ENCODE measurements around the gene GNAQ.

The GNAQ gene

GRCh38 chr9:77999231-77999631 lies 32.4 kb downstream of the GNAQ start:
- no peak for DNase-seq

DNA sequence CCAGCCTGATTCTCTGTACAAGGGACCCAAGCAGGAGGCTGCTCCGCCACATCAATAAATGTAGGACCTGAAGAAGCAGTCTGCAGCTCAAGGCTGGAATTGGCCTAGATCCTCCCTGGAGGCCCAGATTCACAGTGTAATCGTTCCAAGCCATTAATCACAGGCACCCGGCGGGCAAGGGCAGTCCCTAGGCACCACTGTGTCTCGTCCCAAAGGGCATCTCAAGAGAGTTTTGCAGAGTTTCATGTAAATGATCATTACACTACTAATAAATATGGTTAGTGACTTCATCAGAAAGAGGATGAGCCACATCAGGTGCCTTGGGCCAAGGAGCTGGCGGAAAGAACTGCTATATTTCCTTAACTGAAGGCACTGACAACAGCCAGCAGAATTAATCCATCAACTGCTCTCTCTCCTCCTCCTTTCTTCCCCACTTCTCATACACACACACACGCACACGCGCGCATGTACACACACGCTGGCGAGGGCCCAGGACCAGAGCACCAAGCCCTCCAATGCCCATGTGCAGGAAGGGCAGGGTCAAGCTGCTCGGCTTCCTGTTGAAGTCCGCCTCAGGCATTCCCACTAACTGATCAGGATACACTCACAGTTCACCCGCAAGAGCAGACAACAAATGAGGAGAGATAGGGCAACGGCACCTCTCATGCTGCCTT lies 33.9 kb downstream of the GNAQ start:
- no peak for DNase-seq

DNA sequence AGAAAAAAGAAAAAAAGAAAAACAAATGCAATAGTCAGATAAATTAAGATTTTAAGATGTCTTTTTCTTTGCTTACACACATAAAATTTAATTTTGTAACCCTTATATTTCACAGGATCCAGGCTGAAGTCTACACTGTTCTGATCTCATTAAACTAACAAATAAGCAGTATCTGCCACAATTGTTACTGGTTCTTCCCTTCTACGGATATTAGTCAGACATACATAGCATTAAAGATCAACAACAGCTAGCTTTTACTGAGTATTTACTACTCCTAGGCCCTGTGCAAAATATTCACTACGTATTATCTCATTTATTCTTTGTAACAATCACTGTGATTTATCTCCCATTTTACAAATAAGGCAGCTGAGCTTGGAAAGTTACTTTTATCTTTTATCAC lies 34.9 kb downstream of the GNAQ start:
- DNase-seq = no peak

GRCh38 chr9:77991191-77991590 lies 40.4 kb downstream of the GNAQ start:
- no peak for DNase-seq

- DNase-seq = no peak
Observed at GRCh38 chr9:77989909-77990308, 41.7 kb downstream of the GNAQ start.

DNA sequence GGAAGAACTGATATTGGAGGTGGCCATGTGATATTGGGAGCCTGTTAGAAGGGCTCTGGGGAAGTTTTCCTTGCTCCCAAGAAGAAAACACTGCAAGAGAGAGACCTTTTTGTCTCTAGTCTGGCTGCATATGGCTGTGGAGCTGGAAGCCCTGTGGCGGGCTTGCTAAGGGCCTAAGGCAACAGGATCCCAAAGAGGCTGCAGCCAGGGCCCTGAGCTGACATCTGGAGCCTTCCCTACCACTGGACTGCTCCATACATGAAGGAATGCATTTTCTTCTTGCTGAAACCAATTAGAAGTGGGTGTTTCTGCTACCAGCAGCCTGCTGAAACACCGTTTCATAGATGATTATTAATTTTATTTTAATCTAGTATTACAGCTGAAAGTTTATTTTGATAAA lies 42.2 kb downstream of the GNAQ start:
- no peak for DNase-seq

- DNase-seq = no peak
Observed at GRCh38 chr9:77988630-77989029, 43.0 kb downstream of the GNAQ start.

GRCh38 chr9:77987880-77988525 lies 43.6 kb downstream of the GNAQ start:
- no peak for DNase-seq

GRCh38 chr9:77987081-77987656 lies 44.4 kb downstream of the GNAQ start:
- DNase-seq = no peak

DNA sequence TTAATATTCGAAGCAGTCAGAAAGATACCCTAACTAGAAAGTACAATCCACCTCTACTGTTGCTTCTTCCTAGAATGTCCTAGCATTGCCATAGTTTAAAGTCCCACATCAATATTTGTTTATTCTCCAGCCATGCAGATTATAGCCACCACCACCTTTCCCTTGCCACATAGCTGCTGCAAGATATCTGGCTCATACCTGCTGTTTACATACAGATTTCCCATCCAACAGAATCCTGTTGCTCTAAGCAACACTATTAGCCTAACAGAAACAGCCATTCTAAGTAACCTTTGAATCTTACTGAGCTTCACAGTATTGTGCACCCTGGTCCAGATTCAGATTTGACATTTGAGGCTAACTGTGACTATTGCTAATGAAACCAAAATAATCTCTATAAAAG lies 45.6 kb downstream of the GNAQ start:
- no peak for DNase-seq

DNA sequence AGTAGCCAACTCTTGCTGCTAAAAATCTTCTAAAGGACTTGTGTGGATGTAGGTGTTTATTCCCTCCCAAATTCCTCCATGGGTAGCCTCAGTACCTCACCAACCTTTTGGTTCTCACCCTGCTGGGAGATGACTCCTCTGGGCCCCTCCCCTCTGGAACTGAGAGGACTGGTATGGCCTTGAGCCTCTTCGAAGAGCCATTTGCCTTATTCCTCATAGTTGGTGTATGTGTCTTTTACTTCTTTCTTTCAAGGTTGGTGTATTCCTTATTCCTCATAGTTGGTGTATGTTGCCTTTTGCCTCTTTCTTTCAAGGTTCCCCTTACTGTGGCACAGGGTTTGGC lies 48.3 kb downstream of the GNAQ start:
- no peak for DNase-seq

GRCh38 chr9:77982581-77983319 lies 48.9 kb downstream of the GNAQ start:
- DNase-seq = no peak

- DNase-seq = no peak
Observed at GRCh38 chr9:77981907-77982306, 49.7 kb downstream of the GNAQ start.

- no peak for DNase-seq
Observed at GRCh38 chr9:77981332-77981731, 50.3 kb downstream of the GNAQ start.

DNA sequence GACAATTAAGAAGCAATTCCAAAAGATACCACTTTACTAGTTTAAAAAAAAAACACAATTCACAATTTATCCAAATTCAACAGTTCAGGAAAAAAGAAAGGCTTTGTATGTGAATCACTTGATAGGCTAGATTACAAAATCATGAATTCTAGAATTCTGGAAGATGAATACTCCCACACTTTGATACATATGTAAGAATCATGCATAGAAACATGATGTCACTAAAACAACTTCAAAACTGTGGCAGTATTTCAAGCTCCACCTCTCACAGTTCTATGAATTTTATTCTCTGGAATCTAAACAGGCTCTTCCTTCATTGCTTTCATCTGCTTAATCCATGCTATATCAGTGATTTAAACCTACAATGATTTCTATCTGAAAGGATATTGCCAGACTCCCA lies 51.0 kb downstream of the GNAQ start:
- DNase-seq = no peak

DNA sequence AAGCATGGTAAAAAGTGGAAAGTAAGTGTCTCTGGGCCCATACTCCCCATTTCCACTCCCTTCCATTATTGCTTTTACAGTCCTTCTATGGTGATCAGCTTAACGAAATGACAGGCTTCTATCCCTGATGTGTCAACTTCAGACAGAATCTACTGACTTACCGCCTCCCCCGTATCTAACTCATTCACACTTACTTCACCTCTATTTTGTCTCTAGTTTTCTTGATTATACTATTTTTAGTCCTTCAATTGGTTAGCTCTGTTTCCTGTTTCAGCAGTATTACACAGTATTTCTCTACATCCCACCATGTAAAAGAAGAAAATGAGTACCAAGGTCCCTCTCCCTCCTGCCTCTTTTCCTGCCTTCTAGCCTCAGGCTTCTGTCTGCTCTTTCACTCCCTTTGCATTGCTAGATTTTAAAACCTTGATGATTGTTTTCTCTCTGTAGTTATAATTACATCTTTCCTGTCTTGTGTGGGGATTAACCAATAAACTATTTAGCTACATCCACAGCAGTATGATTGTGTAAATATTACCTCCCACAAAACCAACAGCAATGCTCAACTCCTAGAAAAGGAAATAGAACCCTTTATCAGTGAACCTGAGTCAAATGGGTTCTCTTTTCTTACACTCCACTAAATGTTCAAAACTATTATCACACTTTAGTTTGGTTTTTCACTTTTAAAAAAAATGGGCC lies 53.4 kb downstream of the GNAQ start:
- no peak for DNase-seq

DNA sequence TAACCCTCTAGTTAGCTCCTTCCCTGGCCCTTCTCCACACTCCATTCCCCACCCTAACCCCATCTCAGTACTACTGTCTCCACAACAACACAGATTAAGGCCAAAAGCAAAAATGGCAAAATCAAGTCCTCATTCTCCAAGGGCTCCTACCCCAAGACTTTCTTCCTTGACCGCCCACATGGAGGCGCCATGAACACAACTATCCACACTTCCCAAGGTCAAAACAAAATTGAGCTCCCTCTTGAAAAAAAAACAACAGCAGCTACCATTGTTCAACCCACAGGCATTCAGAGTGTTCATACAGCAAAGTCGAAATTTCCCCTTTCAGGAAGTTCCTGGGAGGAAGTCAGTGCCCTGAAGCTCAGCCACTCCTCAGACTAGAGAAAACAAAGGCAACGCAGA lies 54.4 kb downstream of the GNAQ start:
- no peak for DNase-seq

DNA sequence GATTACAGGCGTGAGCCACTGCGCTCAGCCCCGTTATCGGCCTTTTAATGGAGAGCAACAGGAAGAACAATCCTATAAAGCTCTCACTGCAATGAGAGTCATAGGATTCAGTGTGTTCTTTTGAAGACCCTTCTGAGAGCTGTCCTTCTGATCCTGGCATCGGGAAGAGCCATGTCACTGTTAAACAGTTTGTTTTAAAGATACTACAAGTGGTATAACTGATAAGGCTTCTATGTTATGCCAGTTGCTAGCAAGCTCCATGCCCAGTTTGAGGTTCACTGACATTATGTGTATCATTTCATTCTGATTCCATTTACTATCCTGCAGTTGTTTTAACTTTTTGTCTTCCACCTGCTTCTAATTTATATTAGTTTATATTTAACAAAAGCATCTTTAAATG lies 55.8 kb downstream of the GNAQ start:
- DNase-seq = no peak

GRCh38 chr9:77975036-77975435 lies 56.6 kb downstream of the GNAQ start:
- DNase-seq = no peak

DNA sequence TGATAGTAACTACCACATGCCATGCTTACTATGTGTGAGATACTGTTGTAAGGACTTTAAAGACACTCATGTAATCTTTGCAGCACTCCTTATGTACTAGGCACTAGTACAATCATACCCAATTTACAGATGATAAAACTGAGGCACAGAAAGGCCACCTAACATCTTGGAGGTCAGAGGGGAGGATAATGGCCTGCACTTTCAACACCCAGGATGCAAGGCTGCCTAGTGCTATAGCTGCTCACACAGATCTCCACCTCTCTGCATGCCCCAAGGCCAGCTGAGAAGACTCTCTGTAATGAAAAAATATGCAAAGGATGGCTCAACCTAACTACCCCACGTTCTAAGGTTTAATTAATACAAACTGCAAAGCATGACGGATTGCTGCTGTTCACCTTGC lies 57.2 kb downstream of the GNAQ start:
- no peak for DNase-seq

GRCh38 chr9:77969083-77969482 lies 62.5 kb downstream of the GNAQ start:
- no peak for DNase-seq

DNA sequence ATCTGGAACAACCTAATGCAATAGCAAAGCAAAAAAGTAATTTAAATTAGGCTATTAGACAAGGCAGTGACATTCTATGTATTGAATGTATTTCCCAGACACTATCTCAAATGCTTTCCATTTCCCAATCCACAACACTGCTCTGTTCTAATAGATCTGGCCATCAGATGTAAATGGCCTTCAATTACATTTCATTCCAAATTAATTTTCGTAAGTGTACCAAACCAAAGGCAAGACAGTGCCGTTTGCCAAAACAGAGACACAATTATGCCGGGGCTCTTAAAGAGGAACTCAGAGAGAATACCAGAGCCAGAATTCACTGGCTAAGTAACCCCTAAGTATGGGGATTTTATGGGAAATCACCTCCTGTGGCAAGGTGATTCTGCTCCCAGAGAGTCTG lies 63.1 kb downstream of the GNAQ start:
- DNase-seq = no peak

- no peak for DNase-seq
Observed at GRCh38 chr9:77966718-77967117, 64.9 kb downstream of the GNAQ start.

Measured in T1000 (cell line).